GM18907 (cell line): Measurements from ENCODE around the gene POPDC2.
"Not testable (repeated sequence)": the region's sequence is repeated elsewhere in the genome, so short reads cannot be mapped to it uniquely, and the experiment has no call there.

Experiments
- ATAC-seq: cut with Tn5 transposase; IDR thresholded peaks from one replicate; pipeline ENCODE4 v1.9.1; 2021; ENCODE audit warnings: mild to moderate bottlenecking, moderate library complexity; ENCODE audit not compliant: unreplicated experiment

Gene POPDC2

DNA sequence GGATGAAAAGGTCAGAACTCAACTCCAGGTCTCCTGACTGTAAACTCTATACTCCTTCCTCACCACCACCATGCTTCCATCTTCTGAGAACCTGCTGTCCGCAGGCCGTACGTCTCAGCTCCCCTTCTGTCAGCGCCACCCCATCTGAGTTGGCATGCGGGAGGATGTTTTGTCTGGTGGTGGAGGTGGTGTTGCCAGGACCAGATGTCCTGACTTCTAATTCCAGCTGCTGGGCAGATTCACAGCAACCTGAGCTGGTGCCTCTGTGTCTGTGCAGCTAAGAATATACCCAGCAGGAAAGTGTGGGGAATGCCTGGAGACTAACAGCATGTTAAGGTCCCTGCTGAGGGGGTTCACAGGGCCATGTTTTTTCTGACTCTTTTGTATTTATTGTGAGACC, 39.5 kb downstream of the POPDC2 start:
- ATAC-seq = no peak

DNA sequence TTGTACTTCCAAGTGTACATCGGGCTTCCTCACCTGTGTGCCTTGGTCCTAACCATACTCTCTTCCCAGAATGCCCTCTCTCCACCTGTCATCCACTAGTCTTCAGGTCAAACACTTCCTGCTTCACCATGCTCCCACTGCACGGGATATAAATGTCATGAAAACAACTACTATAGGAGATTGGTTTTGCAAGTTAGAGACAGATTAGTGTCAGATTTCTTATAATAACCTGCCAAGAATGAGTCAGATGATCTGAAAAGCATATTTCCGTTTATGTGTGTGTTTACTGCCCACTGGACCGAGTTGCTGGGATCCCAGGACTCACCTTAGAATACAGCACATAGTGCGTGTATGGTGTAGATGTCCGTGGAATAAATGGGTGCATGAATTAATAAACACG, 41.3 kb downstream of the POPDC2 start:
- ATAC-seq = no peak

DNA sequence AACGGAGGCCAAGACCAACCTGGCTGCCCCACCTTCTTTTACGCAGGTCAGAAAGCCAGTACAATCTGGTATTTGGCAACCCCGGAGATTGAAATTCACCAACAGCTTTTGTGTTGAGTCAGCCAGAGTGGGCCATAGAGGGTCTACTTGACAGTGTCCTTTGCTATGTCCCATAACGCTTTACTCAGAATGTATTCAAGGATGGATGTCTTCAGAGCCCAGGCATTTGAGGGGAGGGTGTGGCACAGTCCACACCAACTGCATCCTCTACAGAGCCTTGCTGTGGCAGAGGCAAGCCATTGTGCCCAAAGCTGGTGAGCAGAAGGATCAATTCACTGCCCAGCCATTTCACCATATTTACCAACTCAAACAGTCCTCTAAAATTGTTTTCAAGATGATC, 44.3 kb downstream of the POPDC2 start:
- no peak for ATAC-seq

DNA sequence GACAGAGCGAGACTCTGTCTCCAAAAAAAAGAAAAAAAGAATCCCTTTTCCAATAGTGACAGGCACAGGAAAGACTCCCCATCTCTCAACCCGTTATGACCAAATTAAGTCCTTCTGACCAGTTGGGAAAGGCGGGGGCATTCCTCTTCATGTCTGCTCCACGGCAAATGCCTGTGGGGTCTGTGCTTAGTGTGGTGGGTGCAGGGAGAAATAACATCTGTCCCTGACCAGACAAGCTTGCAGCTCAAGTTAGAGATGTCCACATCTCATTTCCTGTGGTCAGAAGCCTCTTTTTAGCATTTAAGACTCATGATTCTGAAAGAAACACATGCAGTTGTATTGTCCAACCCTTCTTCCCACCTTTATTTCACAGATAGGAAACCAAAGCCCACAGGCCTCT, 46.5 kb downstream of the POPDC2 start:
- no peak for ATAC-seq

DNA sequence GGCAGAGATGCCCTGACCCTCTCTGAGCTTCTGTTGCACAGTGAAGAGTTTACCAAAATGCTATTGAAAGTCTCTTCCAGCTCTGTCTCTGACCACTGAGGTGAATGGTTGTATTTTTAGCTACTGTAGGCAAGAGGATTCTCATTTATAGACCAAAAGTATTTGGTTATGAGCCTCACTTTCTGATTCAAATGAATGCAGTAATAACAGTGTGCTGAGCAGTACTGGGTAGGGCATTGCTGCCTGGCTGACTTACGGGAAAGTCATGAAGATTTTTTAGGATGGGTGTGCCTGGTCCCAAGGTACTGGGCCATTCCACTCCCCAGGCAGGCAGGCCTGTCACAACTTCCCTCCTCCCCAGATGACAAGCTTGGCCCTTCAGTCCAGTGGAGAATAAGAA, 47.2 kb downstream of the POPDC2 start:
- ATAC-seq = no peak

DNA sequence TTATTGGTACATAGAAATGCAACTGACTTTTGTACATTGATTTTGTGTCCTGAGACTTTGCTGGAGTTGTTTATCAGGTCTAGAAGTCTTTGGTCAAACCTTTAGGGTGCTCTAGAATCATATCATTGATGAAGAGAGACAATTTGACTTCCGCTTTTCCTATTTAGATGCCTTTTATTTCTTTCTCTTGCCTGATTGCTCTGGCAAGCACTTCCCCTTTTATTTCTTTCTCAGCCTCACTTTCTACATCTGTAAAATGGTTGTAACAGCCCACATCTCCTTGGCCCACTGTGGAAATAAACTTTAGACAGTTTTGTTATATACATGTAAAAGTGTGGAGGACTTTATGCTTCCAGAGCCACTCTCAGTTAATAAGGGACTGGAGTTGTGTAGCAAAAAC, 48.7 kb downstream of the POPDC2 start:
- no peak for ATAC-seq

DNA sequence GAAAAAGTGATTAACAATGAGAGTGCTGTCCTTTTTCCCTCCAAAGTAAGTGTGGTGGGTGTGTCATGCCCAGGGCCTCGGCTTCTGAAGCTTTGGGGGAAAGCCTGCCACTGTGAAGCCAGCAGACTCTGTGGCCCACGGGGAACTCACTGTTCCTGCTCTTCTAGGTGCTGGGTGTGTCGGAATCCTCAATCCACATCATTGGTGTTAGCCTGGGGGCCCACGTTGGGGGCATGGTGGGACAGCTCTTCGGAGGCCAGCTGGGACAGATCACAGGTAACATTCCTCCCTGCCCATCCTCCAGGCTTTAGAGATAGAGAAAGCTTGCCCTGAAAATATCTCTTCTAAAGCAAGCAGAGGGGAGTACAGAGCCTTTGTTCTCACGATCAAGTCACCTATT, 51.1 kb downstream of the POPDC2 start:
- no peak for ATAC-seq

DNA sequence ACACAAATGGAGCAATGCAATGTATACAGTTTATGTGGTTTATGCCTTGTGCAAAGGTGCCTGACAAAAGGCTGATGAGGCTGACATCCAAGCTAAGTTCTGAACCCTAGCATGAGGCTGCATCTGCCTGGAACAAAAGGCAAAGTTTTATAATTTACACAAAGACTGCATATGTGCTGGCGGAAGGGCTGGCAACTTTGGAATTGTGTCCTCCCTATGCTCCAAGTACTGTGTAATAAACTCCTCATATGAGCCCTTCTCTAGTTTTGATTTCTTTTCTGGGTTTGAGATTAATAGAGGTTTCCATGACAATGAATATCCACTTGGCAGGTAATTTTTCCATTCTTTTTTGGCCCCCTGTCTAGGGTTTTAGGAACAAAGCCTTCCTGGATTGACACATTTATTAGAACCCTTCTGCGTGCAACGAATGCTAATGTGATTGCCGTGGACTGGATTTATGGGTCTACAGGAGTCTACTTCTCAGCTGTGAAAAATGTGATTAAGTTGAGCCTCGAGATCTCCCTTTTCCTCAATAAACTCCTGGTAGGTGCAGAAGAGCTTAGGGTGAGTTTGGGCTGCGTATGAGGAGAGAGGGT, 51.9 kb downstream of the POPDC2 start:
- ATAC-seq = no peak

DNA sequence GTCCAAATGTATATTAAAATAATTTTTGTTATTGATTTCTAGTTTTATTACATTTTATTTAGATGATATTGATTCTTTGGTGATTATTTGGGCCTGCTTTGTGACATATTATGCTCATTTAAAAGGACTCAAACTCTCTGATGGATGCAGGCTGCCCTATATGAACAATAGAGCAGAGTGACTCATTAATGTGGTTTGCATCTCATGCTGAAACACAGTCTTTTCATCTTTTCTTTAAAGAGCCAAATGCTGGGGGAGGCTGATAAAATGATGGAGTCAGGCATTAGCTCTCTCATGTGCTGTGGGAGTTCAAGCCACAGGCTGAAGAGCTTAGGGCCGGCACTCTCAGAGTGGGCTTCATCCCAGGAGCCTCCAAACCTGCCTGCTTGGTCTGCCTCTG, 55.5 kb downstream of the POPDC2 start:
- ATAC-seq = no peak

DNA sequence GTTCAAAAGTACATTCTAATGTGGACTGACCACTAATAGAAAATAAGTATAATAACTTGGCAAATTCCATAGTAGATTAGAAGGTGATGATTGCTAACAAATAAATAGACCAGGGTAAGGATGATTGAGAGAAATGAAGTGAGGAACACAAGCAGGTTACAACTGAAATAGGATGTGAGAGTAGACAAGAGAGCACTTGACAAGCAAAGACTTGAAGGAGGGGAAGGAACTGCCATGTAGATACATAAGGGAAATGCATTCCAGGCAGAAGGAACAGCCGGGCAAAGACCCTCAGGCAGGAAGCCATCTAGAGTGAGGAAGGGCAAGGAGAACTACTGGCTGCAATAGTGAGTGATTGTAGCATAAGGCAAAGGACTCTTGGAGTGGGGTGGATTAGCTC, 57.7 kb downstream of the POPDC2 start:
- no peak for ATAC-seq

DNA sequence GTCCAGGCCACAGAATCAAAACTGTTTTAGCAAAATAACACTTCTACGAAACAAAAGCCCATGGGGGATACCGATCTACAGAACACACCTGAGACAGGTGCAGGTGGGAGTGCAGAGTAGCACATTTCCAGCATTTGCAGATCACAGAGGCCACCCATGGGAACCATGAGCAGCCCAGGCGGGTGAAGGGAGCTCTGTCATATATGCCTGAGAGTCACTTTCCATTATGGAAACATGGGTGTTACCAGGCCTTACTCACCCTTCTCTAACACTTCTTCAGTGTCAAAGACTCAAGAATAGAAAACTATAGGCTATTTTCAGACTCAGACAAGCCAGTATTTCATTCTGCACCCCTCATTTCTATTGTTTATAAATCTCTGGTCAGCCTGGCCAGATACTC, 59.2 kb downstream of the POPDC2 start:
- ATAC-seq = peak; percentile 12

DNA sequence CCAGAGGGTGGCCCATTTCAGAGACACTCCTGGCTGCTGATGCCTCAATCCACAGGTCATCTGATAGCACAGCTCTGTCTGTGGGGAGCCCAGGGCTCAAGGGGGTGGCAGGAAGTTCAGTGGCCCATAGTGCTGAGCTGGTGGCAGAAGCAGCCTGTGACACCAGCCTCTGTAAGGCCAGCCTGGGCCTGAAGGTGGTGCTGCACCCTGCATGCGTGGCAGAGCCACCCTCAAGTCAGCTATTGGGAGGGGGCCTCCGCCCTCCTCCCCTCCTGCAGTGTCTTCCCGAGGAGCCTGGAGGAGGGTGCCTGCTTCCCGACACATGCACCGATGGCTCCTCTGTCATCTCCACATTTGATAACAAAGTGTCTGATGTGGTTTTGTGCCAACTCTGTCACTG, 59.7 kb downstream of the POPDC2 start:
- peak; percentile 62 for ATAC-seq

DNA sequence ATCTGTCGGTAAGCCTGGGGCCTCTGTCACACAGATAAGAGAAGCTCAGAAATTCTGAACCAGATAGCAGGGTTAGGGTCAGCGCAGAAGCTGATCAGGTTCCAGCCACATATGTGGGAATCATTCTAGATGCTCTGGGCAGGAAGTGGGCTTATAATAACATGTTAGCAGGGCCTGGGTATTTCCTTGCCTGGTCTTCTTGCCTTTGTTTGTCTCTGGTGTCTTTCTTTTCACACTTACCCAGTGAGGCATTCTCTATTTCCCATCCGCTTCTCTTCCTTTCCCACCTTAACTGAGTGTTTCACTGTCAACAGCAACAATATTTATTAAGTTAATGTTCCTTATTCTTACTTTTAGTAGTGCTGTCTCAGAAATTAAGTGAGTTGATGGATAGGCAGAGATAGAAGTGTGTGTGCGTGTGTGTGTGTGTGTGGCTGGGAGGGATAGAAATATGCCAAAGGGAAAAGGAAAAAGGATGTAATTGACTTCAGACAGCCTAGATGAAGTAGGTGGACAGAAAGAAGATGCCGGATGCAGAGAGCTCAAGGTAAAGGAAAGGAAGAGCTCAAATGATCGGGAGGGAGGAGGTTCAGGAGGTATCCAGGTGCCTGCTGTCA, 60.7 kb downstream of the POPDC2 start:
- ATAC-seq = no peak

DNA sequence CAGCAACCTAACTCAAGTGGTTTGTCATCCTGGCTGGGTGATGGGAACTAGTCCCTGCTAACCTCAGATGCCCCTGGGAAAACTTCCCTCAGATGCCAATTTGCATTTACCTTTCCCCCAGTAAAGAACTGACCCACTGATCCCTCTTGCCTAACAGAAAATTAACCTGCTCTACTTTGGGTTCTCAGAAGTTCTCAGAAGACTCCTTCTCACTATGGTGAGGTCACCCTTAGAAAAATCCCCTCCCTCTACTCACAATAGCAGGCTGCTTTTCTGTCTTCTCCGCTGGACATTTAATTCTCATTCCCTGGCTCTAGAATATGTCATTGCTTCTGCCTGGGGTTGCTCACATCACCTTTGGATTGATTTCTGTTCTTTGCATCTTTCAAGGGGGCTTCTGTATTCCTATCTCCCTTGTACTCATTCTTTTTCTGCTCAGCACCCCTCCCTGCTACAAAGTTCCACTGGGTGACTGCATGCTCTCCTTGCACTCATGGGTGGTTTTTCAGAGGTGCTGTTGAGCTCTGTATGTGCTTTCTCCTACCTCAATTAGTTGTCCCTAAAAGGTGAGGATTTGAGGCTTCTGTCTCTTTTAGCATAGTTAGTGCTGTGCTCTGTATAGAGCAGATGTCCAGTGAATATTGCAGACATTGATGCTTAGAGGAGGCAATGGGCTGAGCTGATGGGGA, 61.8 kb downstream of the POPDC2 start:
- ATAC-seq = peak; percentile 66

DNA sequence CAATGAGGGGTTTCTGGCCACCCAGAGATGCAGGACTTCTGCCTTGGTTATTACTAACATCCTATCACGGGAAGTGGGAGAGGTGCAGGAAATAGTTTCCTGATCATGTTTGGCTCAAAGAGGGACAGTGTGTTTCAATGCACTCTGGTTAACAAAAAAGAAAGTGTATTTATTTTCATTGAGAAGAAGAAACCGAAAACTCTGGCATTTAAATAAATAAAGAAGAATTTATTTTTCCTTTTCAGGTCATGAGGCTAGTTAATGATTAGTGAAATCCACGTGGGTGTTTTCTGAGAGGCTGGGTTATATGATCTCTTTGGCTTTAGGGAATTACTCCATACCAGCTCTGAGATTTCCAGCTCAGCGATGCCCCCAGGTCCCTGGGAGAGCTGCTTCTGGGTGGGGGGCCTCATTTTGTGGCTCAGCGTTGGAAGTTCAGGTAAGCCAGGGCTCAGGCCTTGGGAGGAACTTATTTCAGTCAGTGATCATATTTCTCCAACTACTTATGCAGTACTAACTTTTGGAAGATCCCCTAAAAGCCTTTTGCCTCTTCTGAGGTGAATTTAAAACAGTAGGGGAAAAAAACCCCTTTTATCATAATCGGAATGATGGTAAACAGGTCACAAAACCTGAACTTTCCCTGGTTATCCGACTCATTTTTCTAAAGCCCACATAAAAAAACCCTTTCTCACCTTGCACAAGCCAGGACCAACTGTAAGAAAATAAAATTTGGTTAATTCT, 62.7 kb downstream of the POPDC2 start, which contains the start of gene PLA1A:
Gene PLA1A, plus strand, starts transcription at position 338 of the 741 bp plus-strand sequence. Its CDS starts 29 bp downstream, at position 367.
- ATAC-seq = peak; percentile 16

DNA sequence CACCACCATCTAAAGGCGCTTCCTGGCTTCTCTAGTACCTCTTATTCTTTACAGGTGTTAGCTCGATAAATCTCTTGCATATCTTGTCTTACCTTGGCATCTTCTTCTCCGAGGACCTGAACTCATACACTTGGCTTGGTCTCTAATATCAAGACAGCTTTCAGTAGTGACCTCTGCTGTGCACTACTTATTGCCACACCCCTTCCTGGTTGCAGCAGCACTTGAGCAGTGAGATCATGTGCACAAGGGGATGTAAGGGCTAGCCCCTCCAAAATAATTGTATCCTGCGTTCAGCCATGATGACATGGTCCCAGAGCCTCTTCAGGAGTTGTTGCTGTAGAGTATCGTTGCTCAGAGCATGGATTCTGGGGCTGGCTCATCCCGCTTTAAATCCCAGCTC, 64.0 kb downstream of the POPDC2 start:
- ATAC-seq = no peak

DNA sequence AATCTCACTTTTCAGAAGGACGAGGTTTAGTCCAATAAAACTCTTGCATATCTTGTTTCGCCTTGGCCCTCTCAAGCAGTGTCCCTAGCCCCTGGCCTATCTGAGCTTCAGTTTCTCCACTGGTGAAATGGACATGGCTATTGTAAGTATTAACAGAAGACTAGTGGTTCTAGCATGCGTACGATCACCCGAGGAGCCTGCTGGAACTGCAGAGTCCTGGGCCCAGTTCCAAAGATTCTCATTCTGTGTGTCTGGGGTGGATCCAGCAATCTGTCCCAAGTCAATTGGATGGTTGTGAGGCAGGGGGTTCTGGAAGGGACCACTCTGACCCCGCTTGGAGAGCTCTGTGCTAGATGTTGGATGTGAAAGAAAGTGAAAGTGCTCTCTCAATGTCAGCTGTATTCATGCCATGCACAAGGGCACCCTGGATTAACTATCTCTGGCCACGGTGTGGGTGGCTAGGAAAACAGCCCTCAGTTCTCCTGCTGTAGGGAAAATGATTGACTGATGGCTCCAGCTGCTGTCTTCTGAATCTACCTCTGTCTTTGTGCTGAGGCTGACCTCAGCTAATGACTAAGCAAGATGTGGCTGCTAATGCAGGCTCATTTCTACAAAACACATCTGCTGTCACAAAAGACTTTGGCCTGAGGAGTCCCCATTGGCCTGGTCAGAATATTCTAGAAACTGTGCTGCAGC, 64.6 kb downstream of the POPDC2 start:
- ATAC-seq = no peak

DNA sequence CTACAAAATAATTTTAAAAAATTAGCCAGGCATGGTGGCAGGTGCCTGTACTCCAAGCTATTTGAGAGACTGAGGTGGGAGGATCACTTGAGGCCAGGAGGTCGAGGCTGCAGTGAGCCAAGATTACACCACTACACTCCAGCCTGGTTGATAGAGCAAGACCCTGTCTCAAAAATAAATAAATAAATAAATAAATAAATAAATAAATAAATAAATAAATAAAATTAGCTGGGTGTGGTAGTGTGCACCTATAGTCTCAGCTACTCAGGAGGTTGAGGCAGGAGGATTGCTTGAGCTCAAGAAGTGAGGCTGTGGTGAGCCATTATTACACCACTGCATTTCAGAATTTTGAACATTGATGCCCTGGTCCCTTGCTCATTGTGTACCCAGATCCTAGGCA, 65.5 kb downstream of the POPDC2 start:
- ATAC-seq = not testable (repeated sequence)

DNA sequence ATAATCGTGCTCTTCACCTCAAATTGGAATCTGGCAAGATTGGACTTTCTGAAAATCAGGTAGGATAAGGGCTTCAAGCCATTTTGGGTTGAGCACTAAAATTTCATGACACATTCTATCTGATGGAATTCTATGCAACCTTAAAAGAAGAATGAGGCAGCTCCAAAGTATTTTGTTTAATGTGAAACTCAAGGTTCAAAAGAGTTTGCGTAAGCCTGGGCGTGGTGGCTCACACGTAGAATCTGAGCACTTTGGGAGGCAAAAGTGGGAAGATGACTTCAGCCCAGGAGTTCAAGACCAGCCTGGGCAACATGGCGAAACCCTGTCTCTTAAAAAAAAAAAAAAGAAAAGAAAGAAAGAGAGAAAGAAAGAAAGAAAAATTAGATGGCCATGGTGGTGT, 66.3 kb downstream of the POPDC2 start:
- ATAC-seq = no peak

DNA sequence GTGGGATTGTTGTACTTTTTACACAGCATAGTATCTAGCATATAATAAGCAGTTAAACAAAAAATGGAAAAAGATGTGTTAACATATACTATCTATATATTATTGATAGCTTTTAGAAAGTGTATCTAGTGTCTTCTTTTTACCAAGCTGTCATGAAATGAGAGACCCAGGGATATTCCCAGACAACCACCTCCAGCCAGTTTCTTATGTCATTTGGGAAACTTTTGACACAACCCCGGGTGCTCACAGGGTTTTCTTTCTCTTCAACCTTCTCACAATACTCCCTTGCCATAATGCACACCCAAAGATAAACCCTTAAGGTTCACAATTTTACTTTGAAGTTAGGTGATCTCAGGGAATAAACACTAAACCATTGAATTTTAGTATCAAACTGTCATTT, 67.5 kb downstream of the POPDC2 start:
- no peak for ATAC-seq
